HL-60 (cell line): Measurements from ENCODE around the gene GSTCD.
"Not testable (repeated sequence)": the region's sequence is repeated elsewhere in the genome, so short reads cannot be mapped to it uniquely, and the experiment has no call there.

Experiments
- DNase-seq, 2 experiments: peaks; one replicate each; pipeline ENCODE4 v3.0.0-alpha.2; 2010 to 2020; ENCODE audit warnings: low read depth in 1 of 2, low spot score in 1 of 2
- H3K27ac ChIP-seq: fragments of 250-450 bp; sonication (Bioruptor Pico); replicated peaks from 2 replicates; pipeline ENCODE4 v1.5.1; 2020; ENCODE audit warnings: mild to moderate bottlenecking, moderate library complexity
- H3K27me3 ChIP-seq: fragments of 250-450 bp; sonication (Bioruptor Pico); 2 replicates; pipeline ENCODE4 v1.5.1; 2021; ENCODE audit warnings: mild to moderate bottlenecking, moderate library complexity; ENCODE audit not compliant: insufficient read depth, poor library complexity, severe bottlenecking
- H3K4me3 ChIP-seq: replicated peaks from 2 replicates; pipeline ENCODE4 v1.5.1; 2011; ENCODE audit warnings: mild to moderate bottlenecking, control low read depth, low read length; ENCODE audit not compliant: insufficient read depth
- CTCF ChIP-seq: IDR thresholded peaks from one replicate; pipeline ENCODE4 v1.5.1; 2011; ENCODE audit warnings: low read length, control low read depth, inconsistent platforms; ENCODE audit not compliant: insufficient read depth
- GABPA ChIP-seq: IDR thresholded peaks from 2 replicates; pipeline ENCODE4 v1.6.1; 2012; ENCODE audit warnings: low read depth
- POLR2AphosphoS5 ChIP-seq: IDR thresholded peaks from 2 replicates; pipeline ENCODE4 v1.6.1; 2012; ENCODE audit warnings: low read depth
- SPI1 ChIP-seq: IDR thresholded peaks from 2 replicates; pipeline ENCODE4 v1.6.1; 2012; ENCODE audit warnings: low read depth, mild to moderate bottlenecking, borderline replicate concordance
- TF ChIP-seq, protein P1 (sequence below): IDR thresholded peaks from 2 replicates; pipeline ENCODE4 v1.6.1; 2012; ENCODE audit warnings: low read depth; ENCODE audit not compliant: insufficient replicate concordance

The GSTCD gene

GRCh38 chr4:105758958-105759357, 50.4 kb downstream of the GSTCD start:
- TF ChIP-seq, protein P1, sequence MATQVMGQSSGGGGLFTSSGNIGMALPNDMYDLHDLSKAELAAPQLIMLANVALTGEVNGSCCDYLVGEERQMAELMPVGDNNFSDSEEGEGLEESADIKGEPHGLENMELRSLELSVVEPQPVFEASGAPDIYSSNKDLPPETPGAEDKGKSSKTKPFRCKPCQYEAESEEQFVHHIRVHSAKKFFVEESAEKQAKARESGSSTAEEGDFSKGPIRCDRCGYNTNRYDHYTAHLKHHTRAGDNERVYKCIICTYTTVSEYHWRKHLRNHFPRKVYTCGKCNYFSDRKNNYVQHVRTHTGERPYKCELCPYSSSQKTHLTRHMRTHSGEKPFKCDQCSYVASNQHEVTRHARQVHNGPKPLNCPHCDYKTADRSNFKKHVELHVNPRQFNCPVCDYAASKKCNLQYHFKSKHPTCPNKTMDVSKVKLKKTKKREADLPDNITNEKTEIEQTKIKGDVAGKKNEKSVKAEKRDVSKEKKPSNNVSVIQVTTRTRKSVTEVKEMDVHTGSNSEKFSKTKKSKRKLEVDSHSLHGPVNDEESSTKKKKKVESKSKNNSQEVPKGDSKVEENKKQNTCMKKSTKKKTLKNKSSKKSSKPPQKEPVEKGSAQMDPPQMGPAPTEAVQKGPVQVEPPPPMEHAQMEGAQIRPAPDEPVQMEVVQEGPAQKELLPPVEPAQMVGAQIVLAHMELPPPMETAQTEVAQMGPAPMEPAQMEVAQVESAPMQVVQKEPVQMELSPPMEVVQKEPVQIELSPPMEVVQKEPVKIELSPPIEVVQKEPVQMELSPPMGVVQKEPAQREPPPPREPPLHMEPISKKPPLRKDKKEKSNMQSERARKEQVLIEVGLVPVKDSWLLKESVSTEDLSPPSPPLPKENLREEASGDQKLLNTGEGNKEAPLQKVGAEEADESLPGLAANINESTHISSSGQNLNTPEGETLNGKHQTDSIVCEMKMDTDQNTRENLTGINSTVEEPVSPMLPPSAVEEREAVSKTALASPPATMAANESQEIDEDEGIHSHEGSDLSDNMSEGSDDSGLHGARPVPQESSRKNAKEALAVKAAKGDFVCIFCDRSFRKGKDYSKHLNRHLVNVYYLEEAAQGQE = no peak
- no peak for TF ChIP-seq GABPA
- TF ChIP-seq POLR2AphosphoS5 = no peak
- no peak for TF ChIP-seq CTCF
- no peak for TF ChIP-seq SPI1
- H3K27ac ChIP-seq = no peak overlapping the region
- no peaks in the 10 kb centered on the region for H3K27me3 ChIP-seq
- no peak overlapping the region for H3K4me3 ChIP-seq
- no peak for DNase-seq

- Histone ChIP-seq H3K27me3 (no peaks in the 10 kb centered on the region), H3K4me3 (no peak overlapping the region), H3K27ac (no peak overlapping the region)
- no peak for TF ChIP-seq SPI1
- TF ChIP-seq GABPA = no peak
- TF ChIP-seq, protein P1 = no peak
- no peak for TF ChIP-seq POLR2AphosphoS5
- no peak for TF ChIP-seq CTCF
- DNase-seq = no peak
Measured at GRCh38 chr4:105765690-105766407, 57.3 kb downstream of the GSTCD start.

- Histone ChIP-seq H3K27ac (no peak overlapping the region), H3K27me3 (no peaks in the 10 kb centered on the region), H3K4me3 (no peak overlapping the region)
- no peak for TF ChIP-seq SPI1
- no peak for TF ChIP-seq GABPA
- TF ChIP-seq, protein P1 = no peak
- TF ChIP-seq CTCF = no peak
- no peak for TF ChIP-seq POLR2AphosphoS5
- no peak for DNase-seq
Measured at GRCh38 chr4:105767579-105767978, 59.0 kb downstream of the GSTCD start.

GRCh38 chr4:105770524-105770923, 61.9 kb downstream of the GSTCD start:
- not testable (repeated sequence) for DNase-seq, H3K4me3 ChIP-seq, H3K27me3 ChIP-seq, H3K27ac ChIP-seq

DNA sequence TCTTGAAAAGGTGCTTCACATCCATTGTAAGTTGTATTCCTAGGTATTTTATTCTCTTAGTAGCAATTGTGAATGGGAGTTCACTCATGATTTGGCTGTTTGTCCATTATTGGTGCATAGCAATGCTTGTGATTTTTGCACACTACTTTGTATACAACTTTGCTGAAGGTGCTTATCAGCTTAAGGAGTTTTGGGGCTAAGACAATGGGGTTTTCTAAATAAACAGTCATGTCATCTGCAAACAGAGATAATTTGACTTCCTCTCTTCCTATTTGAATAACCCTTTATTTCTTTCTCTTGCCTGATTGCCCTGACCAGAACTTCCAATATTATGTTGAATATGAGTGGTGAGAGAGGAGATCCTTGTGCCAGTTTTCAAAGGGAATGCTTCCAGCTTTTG, 63.5 kb downstream of the GSTCD start:
- DNase-seq = not testable (repeated sequence)

DNA sequence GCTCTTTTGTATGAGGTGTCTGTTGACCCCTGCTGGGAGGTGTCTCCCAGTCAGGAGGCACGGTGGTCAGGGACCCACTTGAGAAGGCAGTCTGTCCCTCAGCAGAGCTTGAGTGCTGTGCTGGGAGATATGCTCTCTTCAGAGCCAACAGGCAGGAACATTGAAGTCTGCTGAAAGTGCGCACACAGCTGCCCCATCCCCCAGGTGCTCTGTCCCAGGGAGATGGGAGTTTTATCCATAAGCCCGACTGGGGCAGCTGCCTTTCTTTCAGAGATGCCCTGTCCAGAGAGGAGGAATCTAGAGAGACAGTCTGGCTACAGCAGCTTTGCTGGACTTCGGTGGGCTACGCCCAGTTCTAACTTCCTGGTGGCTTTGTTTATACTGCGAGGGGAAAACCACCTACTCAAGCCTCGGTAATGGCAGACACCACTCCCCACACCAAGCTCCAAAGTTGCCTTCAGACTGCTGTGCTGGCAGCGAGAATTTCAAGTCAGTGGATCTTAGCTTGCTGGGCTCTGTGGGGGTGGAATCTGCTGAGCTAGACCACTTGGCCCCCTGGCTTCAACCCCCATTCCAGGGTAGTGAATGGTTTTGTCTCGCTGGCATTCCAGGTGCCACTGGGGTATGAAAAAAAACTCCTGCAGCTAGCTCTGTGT, 67.3 kb downstream of the GSTCD start:
- not testable (repeated sequence) for H3K27me3 ChIP-seq, H3K4me3 ChIP-seq, H3K27ac ChIP-seq, DNase-seq

More for the DNA sequence above, 63.5 kb downstream of the GSTCD start:
- not testable (repeated sequence) for H3K4me3 ChIP-seq, H3K27ac ChIP-seq, H3K27me3 ChIP-seq
